Right lobe of liver (tissue), 6 donors: Measurements from ENCODE around the gene CCDC174. TPM values are rescaled to one million over a fixed set of nuclear protein-coding genes. Genes with fewer than 3 reads are reported as not detected.
A peak's percentile ranks its signal among the peaks of the same experiment; 100 is the strongest.
"Not testable (repeated sequence)": the region's sequence is repeated elsewhere in the genome, so short reads cannot be mapped to it uniquely, and the experiment has no call there.

Experiments
- ATAC-seq, 4 donors: fragments of 200-7000 bp; cut with Tn5 transposase; one replicate each; pipeline ENCODE4 v1.9.1; 2020; ENCODE audit warnings: mild to moderate bottlenecking in 4 of 4, moderate library complexity in 4 of 4
- DNase-seq, 3 donors: peaks; one replicate each; pipeline ENCODE4 v3.0.0-alpha.2; 2020
- H3K27ac ChIP-seq, 3 donors: fragments of 200-600 bp; one replicate each; pipeline ENCODE4 v1.8.0; 2022
- H3K27me3 ChIP-seq, 2 donors: fragments of 200-600 bp; one replicate each; pipeline ENCODE4 v1.8.0; 2022
- H3K36me3 ChIP-seq, 4 donors: fragments of 200-600 bp; sonication (generic) in 1 of 4; one replicate each; pipeline versions ENCODE4 v1.5.1 to v1.8.0; 2017 to 2022; ENCODE audit warnings: control low read depth in 1 of 4
- H3K4me1 ChIP-seq, 4 donors: fragments of 200-600 bp; sonication (generic) in 1 of 4; one replicate each; pipeline versions ENCODE4 v1.5.1 to v1.8.0; 2017 to 2022; ENCODE audit warnings: control low read depth in 1 of 4
- H3K4me3 ChIP-seq, 3 donors: fragments of 200-600 bp; one replicate each; pipeline ENCODE4 v1.8.0; 2022
- H3K9me3 ChIP-seq, 4 donors: fragments of 200-600 bp; sonication (generic) in 1 of 4; one replicate each; pipeline versions ENCODE4 v1.5.1 to v1.8.0; 2017 to 2022; ENCODE audit warnings: control low read depth in 1 of 4
- CTCF ChIP-seq, 4 donors: fragments of 200-600 bp in 3 of 4; fragments of 450-650 bp in 1 of 4; IDR thresholded peaks; one replicate each; pipeline versions ENCODE4 v1.5.1 to v1.8.0; 2016 to 2022; ENCODE audit warnings: antibody characterized with exemption in 4 of 4, mild to moderate bottlenecking in 2 of 4
- POLR2A ChIP-seq: fragments of 450-650 bp; IDR thresholded peaks from one replicate; pipeline ENCODE4 v1.6.1; 2017; ENCODE audit warnings: antibody characterized with exemption, mild to moderate bottlenecking
- WGBS: methylation state at CpG from one replicate; pipeline ENCODE4 v1.1.6; 2018; ENCODE audit warnings: low coverage, low lambda C conversion rate; ENCODE audit not compliant: insufficient coverage; ENCODE audit errors: missing lambda C conversion rate; 5-methylcytosine and 5-hydroxymethylcytosine counted together
- intact Hi-C, 2 donors: fragments of 100-400 bp; cut with DNase I; formaldehyde crosslinking; loops; one replicate each; pipeline versions ENCODE4 v1.11.2 to v1.14.1; 2022
- total RNA-seq, 6 experiments: library from RNA; depleted of rRNA in 2 of 6; stranded (reverse); fragments of >200 nt in 2 of 6; fragmentation: NEBNext Ultra II Directional in 3 of 6; extraction: Animal tissue kit (Norgen Biotek cat#: 25700) in 3 of 6; gene quantifications; one replicate each; pipeline versions ENCODE4 v1.1.0 to v1.2.4, GENCODE V29; 2016 to 2023
- donor health status: DM: no; HTN: yes; CAD: no.
- donor health status: DM: no; HTN: no; CAD: no.
- donor health status: DM: no; HTN: no; CAD: no.
- donor health status: DM: no; HTN: yes; CAD: no.
- donor health status: DM: no; HTN: yes; CAD: no.

Gene CCDC174
- total RNA-seq, 6 experiments from 2014 or later: 7.5 to 11.7 (median 10.6) TPM

GRCh38 chr3:14646589-14647413, 4.8 kb upstream of the CCDC174 start:
- intact Hi-C loops: no loop called here

GRCh38 chr3:14647976-14648955, 3.3 kb upstream of the CCDC174 start:
- Histone ChIP-seq H3K27ac (peak overlapping the region in 1 of 3 donors; percentile 11), H3K4me3 (no peak overlapping the region), H3K9me3 (no peaks in the 10 kb centered on the region), H3K36me3 (no peaks in the 10 kb centered on the region), H3K4me1 (peaks cover 0 to 33% (median 14%) of the 10 kb centered on the region in 4 donors), H3K27me3 (no peaks in the 10 kb centered on the region)
- intact Hi-C loops: no loop called here
- 49% methylated on average over 19 of the region's 19 CpGs for WGBS
- DNase-seq: peak in 2 of 3 donors; percentile 39 to 52
- peak in 2 of 4 donors; percentile 18 to 24 for ATAC-seq
- no peak for TF ChIP-seq POLR2A
- no peak for TF ChIP-seq CTCF (IDR thresholded peaks at IDR 0.05)

More at GRCh38 chr3:14646589-14647413, 4.8 kb upstream of the CCDC174 start:
- no peaks in the 10 kb centered on the region for H3K27me3 ChIP-seq
- 87% methylated on average over 6 of the region's 9 CpGs for WGBS
- no peaks in the 10 kb centered on the region for H3K36me3 ChIP-seq
- H3K4me1 ChIP-seq: peaks cover 0 to 22% (median 9%) of the 10 kb centered on the region in 4 donors
- TF ChIP-seq POLR2A: no peak
- no peak for TF ChIP-seq CTCF (IDR thresholded peaks at IDR 0.05)
- H3K27ac ChIP-seq: no peak overlapping the region
- no peaks in the 10 kb centered on the region for H3K9me3 ChIP-seq
- no peak for DNase-seq
- no peak overlapping the region for H3K4me3 ChIP-seq
- ATAC-seq: no peak

- Histone ChIP-seq H3K4me3 (no peak overlapping the region), H3K27me3 (no peaks in the 10 kb centered on the region), H3K27ac (no peak overlapping the region), H3K36me3 (peaks cover 0 to 3% (median 0%) of the 10 kb centered on the region in 4 donors), H3K4me1 (peaks cover 0 to 42% (median 15%) of the 10 kb centered on the region in 4 donors), H3K9me3 (no peaks in the 10 kb centered on the region)
- DNase-seq (no peak), ATAC-seq (no peak)
- WGBS: 41% methylated on average over 2 of the region's 2 CpGs
- intact Hi-C loops: no loop called here
- no peak for TF ChIP-seq CTCF (IDR thresholded peaks at IDR 0.05)
- no peak for TF ChIP-seq POLR2A
Measured at GRCh38 chr3:14649466-14649865, 2.1 kb upstream of the CCDC174 start.

GRCh38 chr3:14650193-14650592, 1.4 kb upstream of the CCDC174 start:
- H3K27ac ChIP-seq: no peak overlapping the region
- peaks cover 0 to 9% (median under 1%) of the 10 kb centered on the region in 4 donors for H3K36me3 ChIP-seq
- ATAC-seq (no peak), DNase-seq (no peak)
- peaks cover 0 to 42% (median 15%) of the 10 kb centered on the region in 4 donors for H3K4me1 ChIP-seq
- H3K4me3 ChIP-seq: no peak overlapping the region
- no peaks in the 10 kb centered on the region for H3K9me3 ChIP-seq
- H3K27me3 ChIP-seq: no peaks in the 10 kb centered on the region
- intact Hi-C loops: no loop called here
- WGBS: 87% methylated on average over 4 of the region's 4 CpGs
- TF ChIP-seq CTCF (IDR thresholded peaks at IDR 0.05) (no peak), POLR2A (no peak)

GRCh38 chr3:14652360-14652907, 872 bp downstream of the CCDC174 start:
- WGBS: 85% methylated on average over 15 of the region's 21 CpGs
- H3K9me3 ChIP-seq, DNase-seq, H3K27me3 ChIP-seq, intact Hi-C loops, ATAC-seq: not testable (repeated sequence)
- Histone ChIP-seq H3K4me1 (peaks cover 0 to 42% (median 15%) of the 10 kb centered on the region in 4 donors), H3K4me3 (peak overlapping the region; percentile 77 to 92 (median 91)), H3K36me3 (peaks cover 0 to 31% (median 11%) of the 10 kb centered on the region in 4 donors), H3K27ac (peak overlapping the region; percentile 83 to 87 (median 84))
